SK-N-SH (cell line): ENCODE results near the gene WDR74. TPM values are rescaled to one million over a fixed set of nuclear protein-coding genes. Genes with fewer than 3 reads are reported as not detected.

ENCODE experiments used
- CTCF ChIA-PET: fragments of 300-600, 350-600 bp; formaldehyde crosslinking; extraction: SDS; loops from one replicate; lab custom pipeline; 2021; lab: Yijun Ruan, JAX
- POLR2A ChIA-PET: fragments of 350-600 bp; sonication (Branson Sonifier 250); formaldehyde crosslinking; extraction: SDS; loops from one replicate; lab custom pipeline; 2020; ENCODE audit warnings: antibody characterized with exemption, inconsistent platforms; lab: Yijun Ruan, JAX
- DNase-seq: peaks from one replicate; pipeline ENCODE4 v3.0.0; 2012
- H2AFZ ChIP-seq: fragments of 200-600 bp; sonication (generic); 2 replicates; pipeline ENCODE4 v1.8.1; 2016; ENCODE audit warnings: antibody characterized with exemption, mild to moderate bottlenecking, low read depth
- H3F3A ChIP-seq: fragments of 200-600 bp; sonication (generic); replicated peaks from 2 replicates; pipeline ENCODE3; 2016; ENCODE audit warnings: antibody characterized with exemption, mild to moderate bottlenecking; ENCODE audit not compliant: insufficient read depth
- H3K27ac ChIP-seq, 2 experiments: fragments of 200-500 bp in 1 of 2; fragments of 200-600 bp in 1 of 2; sonication (Bioruptor generic) in 1 of 2; sonication (generic), shearing (Covaris generic) in 1 of 2; 2 replicates each; pipeline versions ENCODE4 v1.5.1 to v1.6.1; 2014 to 2016; ENCODE audit warnings: low read depth in 2 of 2, inconsistent platforms in 1 of 2, low read length in 1 of 2, mild to moderate bottlenecking in 1 of 2, mixed read lengths in 1 of 2
- H3K27me3 ChIP-seq: fragments of 200-600 bp; sonication (generic), shearing (Covaris generic); 2 replicates; pipeline ENCODE4 v1.6.1; 2016; ENCODE audit warnings: mixed run types; ENCODE audit not compliant: insufficient read depth
- H3K36me3 ChIP-seq, 2 experiments: fragments of 200-500 bp in 1 of 2; fragments of 200-600 bp in 1 of 2; sonication (Bioruptor generic) in 1 of 2; sonication (generic) in 1 of 2; replicated peaks in 1 of 2; 2 replicates each; pipeline versions ENCODE3 to v1.5.1; 2014 to 2016; ENCODE audit warnings: low read length in 1 of 2, mild to moderate bottlenecking in 1 of 2; ENCODE audit not compliant: insufficient read depth in 2 of 2, control insufficient read depth in 1 of 2
- H3K4me1 ChIP-seq, 2 experiments: fragments of 200-500 bp in 1 of 2; fragments of 200-600 bp in 1 of 2; sonication (Bioruptor generic) in 1 of 2; sonication (generic), shearing (Covaris generic) in 1 of 2; 2 replicates each; pipeline versions ENCODE4 v1.5.1 to v1.6.1; 2014 to 2016; ENCODE audit warnings: low read depth in 1 of 2, low read length in 1 of 2, mixed run types in 1 of 2; ENCODE audit not compliant: insufficient read depth in 2 of 2, control insufficient read depth in 1 of 2
- H3K4me2 ChIP-seq: fragments of 200-600 bp; sonication (generic), shearing (Covaris generic); 2 replicates; pipeline ENCODE4 v1.6.1; 2017; ENCODE audit warnings: mixed run types
- H3K4me3 ChIP-seq, 2 experiments: fragments of 200-500 bp in 1 of 2; fragments of 200-600 bp in 1 of 2; sonication (Bioruptor generic) in 1 of 2; sonication (generic), shearing (Covaris generic) in 1 of 2; 2 replicates each; pipeline versions ENCODE4 v1.5.1 to v1.8.1; 2014 to 2016; ENCODE audit warnings: low read depth in 2 of 2, inconsistent platforms in 1 of 2, low read length in 1 of 2, mild to moderate bottlenecking in 1 of 2, mixed read lengths in 1 of 2, moderate library complexity in 1 of 2
- H3K79me2 ChIP-seq: fragments of 200-600 bp; sonication (generic); 2 replicates; pipeline ENCODE4 v1.8.1; 2017; ENCODE audit warnings: mild to moderate bottlenecking; ENCODE audit not compliant: insufficient read depth
- H3K9ac ChIP-seq: fragments of 200-600 bp; sonication (generic); 2 replicates; pipeline ENCODE4 v1.6.1; 2017; ENCODE audit warnings: mixed run types
- H3K9me2 ChIP-seq: fragments of 200-600 bp; sonication (generic); 2 replicates; pipeline ENCODE4 v1.6.1; 2017; ENCODE audit warnings: mixed run types
- H3K9me3 ChIP-seq: fragments of 200-600 bp; sonication (generic); 2 replicates; pipeline ENCODE4 v1.6.1; 2017; ENCODE audit warnings: mixed run types, mild to moderate bottlenecking, moderate library complexity
- H4K20me1 ChIP-seq: fragments of 200-600 bp; sonication (generic); 2 replicates; pipeline ENCODE4 v1.6.1; 2017; ENCODE audit warnings: mild to moderate bottlenecking, mixed run types; ENCODE audit not compliant: insufficient read depth
- CHD2 ChIP-seq: fragments of 150-350 bp; IDR thresholded peaks from 2 replicates; pipeline ENCODE4 v1.6.1; 2018; ENCODE audit warnings: low read length; ENCODE audit not compliant: partially characterized antibody
- ELF1 ChIP-seq: IDR thresholded peaks from 2 replicates; pipeline ENCODE4 v1.4.0; 2012
- GATA2 ChIP-seq: sonication (generic); formaldehyde crosslinking; IDR thresholded peaks from 2 replicates; pipeline ENCODE4 v1.5.0; 2020; ENCODE audit warnings: mild to moderate bottlenecking, missing genetic modification reagents
- IRF3 ChIP-seq: fragments of 150-350 bp; IDR thresholded peaks from 2 replicates; pipeline ENCODE4 v1.6.1; 2016; ENCODE audit warnings: mild to moderate bottlenecking, low read depth, low read length
- JUND ChIP-seq: IDR thresholded peaks from 2 replicates; pipeline ENCODE4 v1.4.0; 2012
- NFIC ChIP-seq: IDR thresholded peaks from 2 replicates; pipeline ENCODE4 v1.4.0; 2012; ENCODE audit warnings: borderline replicate concordance
- NRF1 ChIP-seq: IDR thresholded peaks from 2 replicates; pipeline ENCODE4 v1.6.1; 2012; ENCODE audit warnings: low read depth, mild to moderate bottlenecking, low read length
- PBX3 ChIP-seq: IDR thresholded peaks from 2 replicates; pipeline ENCODE4; 2012
- POLR2AphosphoS5 ChIP-seq: IDR thresholded peaks from 2 replicates; pipeline ENCODE4 v1.6.1; 2012; ENCODE audit warnings: low read depth, low read length
- RCOR1 ChIP-seq: fragments of 150-350 bp; IDR thresholded peaks from 2 replicates; pipeline ENCODE4 v1.6.1; 2017; ENCODE audit warnings: antibody characterized with exemption, low read length
- RXRA ChIP-seq: IDR thresholded peaks from 2 replicates; pipeline ENCODE4 v1.4.0; 2012; ENCODE audit warnings: low read depth, mild to moderate bottlenecking, borderline replicate concordance
- SIN3A ChIP-seq: IDR thresholded peaks from 2 replicates; pipeline ENCODE4 v1.6.1; 2012; ENCODE audit warnings: low read depth, mild to moderate bottlenecking, low read length, moderate library complexity, borderline replicate concordance
- WGBS: methylation state at CpG from one replicate; pipeline ENCODE4 v1.1.6; 2017; ENCODE audit warnings: low lambda C conversion rate; 5-methylcytosine and 5-hydroxymethylcytosine counted together
- polyA plus RNA-seq, 3 experiments: library from polyadenylated mRNA; depleted of rRNA; stranded (reverse); fragments of >200 nt; gene quantifications; 2 replicates each; pipeline ENCODE4 v1.2.3, GENCODE V29; 2012

WDR74 gene
- polyA plus RNA-seq, 1 of the 3 experiments (the other 2 are of a cell fraction): 132 TPM

GRCh38 chr11:62851807-62852522 is 12.6 kb upstream of the WDR74 start:
- H3K36me3 ChIP-seq: peaks cover 34 to 38% of the 10 kb centered on the region in 2 experiments
- 0 out of 4 replicates have a peak overlapping the region, but pooled peaks of 1 of the 2 experiments have one; percentile 6 for H3K27ac ChIP-seq
- 86% methylated on average over 3 of the region's 3 CpGs for WGBS
- no peaks in the 10 kb centered on the region for H3K9me3 ChIP-seq
- H3F3A ChIP-seq: peaks cover 53% of the 10 kb centered on the region
- POLR2A ChIA-PET: interaction anchor here (9.4 kb wide), 1 partner anchor 11 kb away, joined by 146 read pairs; the partner anchor contains the start of gene WDR74
- TF ChIP-seq PBX3: no peak
- TF ChIP-seq JUND: no peak
- no peak for TF ChIP-seq CHD2
- no peak for TF ChIP-seq IRF3
- no peak for TF ChIP-seq NFIC
- TF ChIP-seq, all 33 proteins: peak for 0
- DNase-seq: no peak
- Histone ChIP-seq H3K4me1 (peaks cover 12 to 14% of the 10 kb centered on the region in 2 experiments; a peak in 3 of 4 replicates), H3K27me3 (no peaks in the 10 kb centered on the region), H3K9ac (no peak overlapping the region), H3K9me2 (no peaks in the 10 kb centered on the region), H3K4me2 (no peak overlapping the region), H2AFZ (no peak overlapping the region), H4K20me1 (peaks cover 39% of the 10 kb centered on the region), H3K4me3 (no peak overlapping the region), H3K79me2 (peaks cover 43% of the 10 kb centered on the region)
- CTCF ChIA-PET: interaction anchor here (1.2 to 1.5 kb wide), 3 partner anchors 29 to 65 kb away, joined by 3 to 5 read pairs (median 4); partner anchors contain the start of gene SLC3A2

- 75% methylated on average over 15 of the region's 15 CpGs for WGBS
- H3K4me3 ChIP-seq: no peak overlapping the region
- no peaks in the 10 kb centered on the region for H3K9me3 ChIP-seq
- H3K27ac ChIP-seq: no peak overlapping the region
- TF ChIP-seq NRF1 (no peak), JUND (peak; percentile 14; the same call in 1 of the 2 replicates), RXRA (no peak), GATA2 (CRISPR knock-in tag) (no peak), RCOR1 (no peak), ELF1 (no peak), SIN3A (peak; percentile 64; the same call in 1 of the 2 replicates), POLR2AphosphoS5 (peak; percentile 31; the same call in 1 of the 2 replicates)
- peaks cover 35% of the 10 kb centered on the region for H3K79me2 ChIP-seq
- H3K9ac ChIP-seq: no peak overlapping the region
- H3K4me2 ChIP-seq: no peak overlapping the region
- no peaks in the 10 kb centered on the region for H3K27me3 ChIP-seq
- ChIA-PET POLR2A (interaction anchor here (9.4 kb wide), 1 partner anchor 11 kb away, joined by 146 read pairs; the partner anchor contains the start of gene WDR74), CTCF (interaction anchor here (1.1 to 1.5 kb wide), 5 partner anchors 10 to 65 kb away, joined by 3 to 5 read pairs (median 3); partner anchors contain the start of gene SLC3A2)
- H3K9me2 ChIP-seq: no peaks in the 10 kb centered on the region
- no peak overlapping the region for H2AFZ ChIP-seq
- peaks cover 34 to 38% of the 10 kb centered on the region in 2 experiments for H3K36me3 ChIP-seq
- peaks cover 39% of the 10 kb centered on the region for H4K20me1 ChIP-seq
- H3F3A ChIP-seq: peaks cover 53% of the 10 kb centered on the region
- H3K4me1 ChIP-seq: peaks cover 12 to 14% of the 10 kb centered on the region in 2 experiments; a peak in 3 of 4 replicates
- DNase-seq: no peak
Measured at GRCh38 chr11:62850911-62851806, 11.8 kb upstream of the WDR74 start.
